D721Med (cell line): Measurements from ENCODE around the gene COL19A1.

Source experiments
- DNase-seq: peaks from one replicate; pipeline ENCODE4 v3.0.0; 2011; ENCODE audit warnings: low spot score; ENCODE audit not compliant: insufficient read length
- FAIRE-seq: peaks from 2 replicates; lab custom pipeline; 2011; peaks lifted over from hg19 to GRCh38; lab: Jason Lieb, UNC
- TF ChIP-seq, protein P1 (sequence below): IDR thresholded peaks from 2 replicates; pipeline ENCODE4 v1.5.1; 2012; ENCODE audit warnings: mild to moderate bottlenecking, control low read depth; ENCODE audit not compliant: insufficient read depth; ENCODE audit errors: missing control alignments

The COL19A1 gene

DNA sequence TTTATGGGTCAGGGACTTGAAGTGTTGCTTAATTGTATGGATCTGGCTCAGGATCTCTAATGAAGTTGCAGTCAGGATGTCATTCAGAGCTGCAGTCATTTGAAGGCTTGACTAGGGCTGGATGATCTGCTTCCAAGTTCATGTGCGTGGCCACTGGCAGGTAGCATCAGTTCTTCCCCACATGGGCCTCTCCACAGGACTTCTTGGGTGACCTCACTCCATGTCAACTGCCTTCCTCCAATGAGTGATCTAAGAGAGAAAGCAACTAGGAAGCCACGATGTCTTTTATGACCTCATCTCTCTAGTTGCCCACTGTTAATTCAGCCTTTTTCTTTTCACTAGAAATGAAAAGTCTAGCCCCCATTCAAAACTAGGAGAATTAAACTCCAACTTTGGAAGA lies 332.4 kb downstream of the COL19A1 start:
- DNase-seq (no peak), FAIRE-seq (no peak)
- TF ChIP-seq, protein P1, sequence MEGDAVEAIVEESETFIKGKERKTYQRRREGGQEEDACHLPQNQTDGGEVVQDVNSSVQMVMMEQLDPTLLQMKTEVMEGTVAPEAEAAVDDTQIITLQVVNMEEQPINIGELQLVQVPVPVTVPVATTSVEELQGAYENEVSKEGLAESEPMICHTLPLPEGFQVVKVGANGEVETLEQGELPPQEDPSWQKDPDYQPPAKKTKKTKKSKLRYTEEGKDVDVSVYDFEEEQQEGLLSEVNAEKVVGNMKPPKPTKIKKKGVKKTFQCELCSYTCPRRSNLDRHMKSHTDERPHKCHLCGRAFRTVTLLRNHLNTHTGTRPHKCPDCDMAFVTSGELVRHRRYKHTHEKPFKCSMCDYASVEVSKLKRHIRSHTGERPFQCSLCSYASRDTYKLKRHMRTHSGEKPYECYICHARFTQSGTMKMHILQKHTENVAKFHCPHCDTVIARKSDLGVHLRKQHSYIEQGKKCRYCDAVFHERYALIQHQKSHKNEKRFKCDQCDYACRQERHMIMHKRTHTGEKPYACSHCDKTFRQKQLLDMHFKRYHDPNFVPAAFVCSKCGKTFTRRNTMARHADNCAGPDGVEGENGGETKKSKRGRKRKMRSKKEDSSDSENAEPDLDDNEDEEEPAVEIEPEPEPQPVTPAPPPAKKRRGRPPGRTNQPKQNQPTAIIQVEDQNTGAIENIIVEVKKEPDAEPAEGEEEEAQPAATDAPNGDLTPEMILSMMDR, result no peak

DNA sequence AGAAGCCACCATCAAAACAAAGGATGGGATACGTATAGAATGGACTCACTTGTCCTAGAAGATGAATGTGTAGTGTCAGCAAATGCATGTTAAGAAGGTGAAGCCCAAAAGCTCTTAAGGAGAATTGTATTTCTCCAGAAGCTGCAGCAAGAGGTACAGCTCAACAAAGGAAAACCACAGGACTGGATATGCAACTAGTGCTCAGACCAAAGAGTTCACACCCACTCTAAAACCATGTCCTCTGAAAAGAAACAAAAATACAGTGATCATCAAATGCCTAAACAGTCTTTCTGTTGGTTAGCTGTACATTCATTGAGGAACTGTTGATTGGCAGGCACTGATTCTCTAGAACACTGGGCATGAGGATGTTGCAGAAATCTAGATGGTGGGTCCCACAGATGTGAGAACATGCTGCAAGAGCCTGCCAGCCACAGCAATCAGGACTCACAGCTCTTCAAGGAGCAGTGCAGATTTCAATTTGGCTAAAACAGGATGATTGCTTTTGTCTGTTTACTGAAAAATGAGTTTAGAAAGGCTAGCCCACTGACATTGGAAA lies 342.0 kb downstream of the COL19A1 start:
- no peak for FAIRE-seq
- DNase-seq, result no peak
- TF ChIP-seq, protein P1, result no peak

DNA sequence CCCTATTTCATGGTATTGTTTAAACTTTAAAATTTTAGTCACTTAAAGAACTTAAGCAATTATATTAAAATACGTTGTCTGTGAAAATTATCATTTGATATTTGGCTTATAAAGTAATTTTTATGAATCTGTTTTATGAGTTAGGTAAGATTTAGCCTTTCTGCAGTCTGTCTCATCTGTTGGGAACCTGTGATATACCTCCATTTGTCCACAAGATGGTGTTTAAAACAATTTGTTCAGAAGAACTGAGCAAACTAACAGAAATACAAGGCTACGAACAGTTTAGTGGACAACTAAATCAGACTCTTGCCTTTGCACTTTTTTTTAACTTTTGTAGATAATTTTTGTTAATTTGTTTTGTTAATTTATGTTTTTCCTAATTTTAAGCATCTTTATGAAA lies 344.1 kb downstream of the COL19A1 start:
- no peak for DNase-seq
- TF ChIP-seq, protein P1, result no peak
- no peak for FAIRE-seq

DNA sequence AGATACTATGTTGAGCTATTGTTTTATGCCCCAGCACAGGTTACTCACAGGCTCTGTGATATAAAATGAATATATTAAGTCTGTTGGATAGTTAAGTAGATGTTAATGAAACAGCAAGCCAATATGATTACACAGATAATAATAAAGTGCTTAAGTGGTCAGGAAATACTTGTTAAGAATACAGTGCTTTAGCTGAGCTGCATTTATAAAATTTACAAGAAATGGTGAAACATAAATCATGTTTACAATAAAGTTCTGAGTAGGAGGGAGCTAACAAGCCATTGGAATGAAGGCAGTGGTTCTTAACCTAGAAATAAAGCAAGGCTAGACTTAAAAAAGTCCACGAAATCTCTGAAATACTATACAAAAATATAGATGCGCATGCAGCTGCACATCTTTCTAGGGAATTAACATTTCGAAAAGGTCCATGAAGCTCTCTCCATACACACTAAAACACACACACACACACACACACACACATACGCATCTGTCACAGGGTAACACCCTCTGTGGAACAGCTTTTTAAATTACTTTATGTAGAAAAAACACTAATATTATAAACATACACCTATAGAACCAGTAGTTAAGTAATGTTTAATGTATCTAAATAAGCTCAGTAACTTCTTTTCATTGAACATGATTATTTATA lies 349.2 kb downstream of the COL19A1 start:
- no peak for FAIRE-seq
- TF ChIP-seq, protein P1, result no peak
- no peak for DNase-seq

DNA sequence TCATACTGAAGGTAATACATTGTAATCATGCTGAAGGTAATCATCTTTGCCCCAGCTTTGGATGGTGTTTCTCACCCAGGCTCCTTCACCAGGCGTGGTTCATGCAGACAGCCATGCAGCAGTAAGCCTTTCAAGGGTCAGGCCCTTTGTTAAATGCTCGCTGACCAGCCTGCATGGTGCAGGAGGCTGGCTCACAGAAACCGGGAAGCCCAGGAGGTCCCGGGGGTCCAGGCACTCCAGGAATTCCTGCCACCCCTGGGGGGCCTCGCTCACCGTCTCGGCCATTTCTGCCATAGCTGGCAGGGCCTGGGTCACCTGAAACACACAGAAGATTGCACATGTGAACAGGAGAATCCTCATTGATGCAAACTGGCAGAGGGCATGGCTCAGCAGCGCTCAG lies 350.4 kb downstream of the COL19A1 start:
- TF ChIP-seq, protein P1, result no peak

DNA sequence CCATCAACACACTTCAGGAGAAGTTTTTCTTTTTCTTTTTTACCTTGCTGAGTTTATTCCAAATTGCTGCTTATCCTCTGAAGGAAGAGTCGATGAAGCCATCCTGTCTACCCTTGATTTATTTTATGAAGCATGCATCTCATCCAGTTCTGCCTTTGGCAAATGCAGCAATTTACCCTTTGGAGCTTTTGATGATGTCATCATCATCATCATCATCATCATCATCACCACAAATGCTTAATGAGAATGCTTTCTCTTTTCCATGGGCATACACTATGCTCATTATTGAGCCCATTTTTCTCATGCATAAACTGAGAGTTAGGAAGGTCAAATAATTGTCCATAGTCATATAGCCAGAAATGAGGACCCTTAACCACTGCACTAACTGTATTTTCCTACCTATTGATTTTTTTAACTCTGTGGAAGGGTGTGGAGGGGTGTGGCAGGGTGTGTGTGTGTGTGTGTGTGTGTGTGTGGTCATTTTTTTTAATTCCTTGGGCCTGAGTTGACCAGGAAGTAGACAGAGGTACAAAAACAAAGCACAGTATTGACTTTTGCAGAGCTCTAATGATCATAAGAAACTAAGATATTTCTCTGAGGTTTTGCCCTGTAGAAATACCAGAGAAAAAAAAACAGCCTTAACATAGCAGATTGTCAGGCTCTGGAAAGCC lies 353.7 kb downstream of the COL19A1 start:
- no peak for FAIRE-seq
- TF ChIP-seq, protein P1, result no peak

More for the DNA sequence above, 350.4 kb downstream of the COL19A1 start:
- no peak for FAIRE-seq
- no peak for DNase-seq

DNA sequence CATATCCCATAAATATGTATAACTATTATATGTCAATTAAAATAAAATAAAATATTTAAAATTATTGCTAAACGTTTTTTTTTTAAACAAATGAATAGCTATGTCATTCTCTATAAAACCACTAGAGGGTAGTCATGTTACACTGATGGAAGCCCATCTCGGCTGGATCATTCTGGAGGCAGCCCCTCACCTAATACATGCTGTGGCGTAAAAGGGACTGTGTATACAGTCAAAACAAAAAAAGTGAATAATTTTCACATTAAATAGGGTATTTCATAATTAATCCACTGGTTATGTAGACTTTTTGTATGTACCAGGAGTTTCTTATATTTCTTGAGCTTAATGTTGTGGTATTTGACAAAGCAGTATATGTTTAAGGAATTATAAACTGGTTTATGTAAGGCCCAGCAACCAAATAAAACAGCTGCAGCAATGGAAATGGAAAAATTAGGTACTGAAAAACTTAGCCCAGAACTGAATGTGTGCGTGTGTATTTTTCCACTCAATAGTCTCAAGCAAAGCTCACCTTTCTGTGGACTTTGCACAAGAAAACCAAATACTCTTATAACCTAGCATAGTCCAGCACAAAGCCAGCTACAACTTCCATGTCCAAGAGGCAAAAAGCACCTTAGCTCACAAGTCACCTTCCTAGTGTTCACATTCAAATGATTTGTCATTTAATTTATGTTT lies 354.8 kb downstream of the COL19A1 start:
- DNase-seq (no peak), FAIRE-seq (no peak)

More for the DNA sequence above, 353.7 kb downstream of the COL19A1 start:
- DNase-seq, result no peak

More for the DNA sequence above, 354.8 kb downstream of the COL19A1 start:
- TF ChIP-seq, protein P1, result peak; percentile 66
